HepG2 (cell line): ENCODE results near the gene NIN. TPM values are rescaled to one million over a fixed set of nuclear protein-coding genes. Genes with fewer than 3 reads are reported as not detected.

Source experiments
- ATAC-seq: fragments of 200-7000 bp; cut with Tn5 transposase; 3 replicates; pipeline ENCODE4 v1.9.1; 2020; ENCODE audit warnings: mild to moderate bottlenecking, moderate library complexity
- BruUV-seq: library from RNA; stranded (reverse); fragments of 400-500 nt; replicated peaks from 2 replicates; lab custom pipeline; 2021; lab: Mats Ljungman, UMichigan
- CTCF ChIA-PET: fragments of 300-600 bp; formaldehyde crosslinking; extraction: SDS; loops from one replicate; lab custom pipeline; 2021; ENCODE audit warnings: low total read pairs, inconsistent platforms, low intra/inter-chr PET ratio; lab: Yijun Ruan, JAX
- POLR2A ChIA-PET: fragments of 350-600 bp; sonication (Branson Sonifier 250); formaldehyde crosslinking; loops from one replicate; lab custom pipeline; 2020; ENCODE audit warnings: antibody characterized with exemption, inconsistent platforms; lab: Yijun Ruan, JAX
- DNase-seq: peaks from one replicate; pipeline ENCODE4 v3.0.0-alpha.2; 2015; ENCODE audit warnings: low spot score
- FAIRE-seq: peaks from 3 replicates; lab custom pipeline; 2011; peaks lifted over from hg19 to GRCh38; lab: Jason Lieb, UNC
- H2AFZ ChIP-seq: one replicate; pipeline ENCODE4 v1.6.1; 2011; ENCODE audit warnings: low read length, inconsistent platforms
- H3K27ac ChIP-seq: fragments of 300-600 bp; 3 replicates; pipeline ENCODE4 v1.8.0; 2011; ENCODE audit warnings: mixed run types, mild to moderate bottlenecking, mixed read lengths, low read length, inconsistent platforms; ENCODE audit not compliant: insufficient read depth; ENCODE audit errors: extremely low read length
- H3K27me3 ChIP-seq, 2 experiments: fragments of 200-600 bp in 1 of 2; 2 replicates in 1 of 2; 3 replicates in 1 of 2; pipeline versions ENCODE4 v1.6.0 to v1.8.0; 2011; ENCODE audit warnings: low read length in 2 of 2, mild to moderate bottlenecking in 2 of 2, moderate library complexity in 2 of 2, inconsistent platforms in 1 of 2; ENCODE audit not compliant: insufficient read depth in 2 of 2, control insufficient read depth in 1 of 2
- H3K36me3 ChIP-seq, 2 experiments: fragments of 200-600 bp in 1 of 2; replicated peaks in 1 of 2; 2 replicates in 1 of 2; 3 replicates in 1 of 2; pipeline versions ENCODE4 v1.5.1 to v1.8.0; 2011; ENCODE audit warnings: low read length in 2 of 2, inconsistent platforms in 1 of 2; ENCODE audit not compliant: insufficient read depth in 2 of 2, control insufficient read depth in 1 of 2
- H3K4me1 ChIP-seq: 2 replicates; pipeline ENCODE4 v1.5.1; 2012; ENCODE audit warnings: low read length, inconsistent platforms; ENCODE audit not compliant: insufficient read depth
- H3K4me2 ChIP-seq: 2 replicates; pipeline ENCODE4 v1.6.0; 2011; ENCODE audit warnings: low read depth, low read length, inconsistent platforms
- H3K4me3 ChIP-seq, 3 experiments: fragments of 200-600 bp in 1 of 3; sonication (generic), shearing (Covaris generic) in 1 of 3; replicated peaks in 1 of 3; 2 replicates each; pipeline ENCODE4 v1.5.1; 2011 to 2016; ENCODE audit warnings: low read length in 3 of 3, inconsistent platforms in 2 of 3, low read depth in 2 of 3, mild to moderate bottlenecking in 2 of 3, control low read depth in 1 of 3, mixed read lengths in 1 of 3; ENCODE audit not compliant: insufficient read depth in 1 of 3
- H3K79me2 ChIP-seq: one replicate; pipeline ENCODE4 v1.6.1; 2011; ENCODE audit warnings: low read length, inconsistent platforms; ENCODE audit not compliant: insufficient read depth
- H3K9ac ChIP-seq: 2 replicates; pipeline ENCODE4 v1.6.0; 2011; ENCODE audit warnings: mild to moderate bottlenecking, low read depth, low read length, inconsistent platforms; ENCODE audit not compliant: insufficient read depth
- H3K9me3 ChIP-seq: 2 replicates; pipeline ENCODE4 v1.5.1; 2012; ENCODE audit warnings: mild to moderate bottlenecking, low read length
- H4K20me1 ChIP-seq: 2 replicates; pipeline ENCODE4 v1.6.0; 2011; ENCODE audit warnings: inconsistent platforms, mild to moderate bottlenecking, low read length, moderate library complexity; ENCODE audit not compliant: insufficient read depth
- CENPX ChIP-seq: sonication (generic); formaldehyde crosslinking; IDR thresholded peaks from 2 replicates; pipeline ENCODE4 v1.9.0; 2021; ENCODE audit warnings: mild to moderate bottlenecking, missing genetic modification reagents, moderate library complexity
- GABPA ChIP-seq, 2 experiments: IDR thresholded peaks; 2 replicates each; pipeline ENCODE4 v1.6.1; 2011 to 2016; ENCODE audit warnings: low read depth in 2 of 2, low read length in 1 of 2, missing biosample characterization in 1 of 2, missing genetic modification characterization in 1 of 2
- HNRNPLL ChIP-seq: fragments of 200-400 bp; formaldehyde crosslinking; IDR thresholded peaks from 2 replicates; pipeline ENCODE4 v1.6.1; 2017; ENCODE audit warnings: mild to moderate bottlenecking, low read depth, low read length; ENCODE audit not compliant: poor library complexity, severe bottlenecking
- JUN ChIP-seq: sonication (generic); formaldehyde crosslinking; IDR thresholded peaks from 2 replicates; pipeline ENCODE4 v1.4.0; 2020; ENCODE audit warnings: mild to moderate bottlenecking, missing genetic modification reagents
- KLF12 ChIP-seq: sonication (generic); formaldehyde crosslinking; IDR thresholded peaks from 2 replicates; pipeline ENCODE4 v1.4.0; 2020; ENCODE audit warnings: missing genetic modification reagents, borderline replicate concordance
- TEF ChIP-seq: sonication (generic); formaldehyde crosslinking; IDR thresholded peaks from 2 replicates; pipeline ENCODE4 v1.5.0; 2020; ENCODE audit warnings: missing genetic modification reagents
- YY1 ChIP-seq: IDR thresholded peaks from 2 replicates; pipeline ENCODE4 v1.6.1; 2011; ENCODE audit warnings: low read length, low read depth, moderate library complexity, mild to moderate bottlenecking; ENCODE audit not compliant: insufficient read depth, insufficient replicate concordance
- ZNF337 ChIP-seq: sonication (generic); formaldehyde crosslinking; IDR thresholded peaks from 2 replicates; pipeline ENCODE4 v1.5.1; 2020; ENCODE audit warnings: missing genetic modification reagents, low read depth, mild to moderate bottlenecking, borderline replicate concordance
- ZNF350 ChIP-seq: sonication (generic); formaldehyde crosslinking; IDR thresholded peaks from 2 replicates; pipeline ENCODE4 v1.4.0; 2020; ENCODE audit warnings: mild to moderate bottlenecking, low read depth, missing genetic modification reagents, borderline replicate concordance
- ZNF484 ChIP-seq: sonication (generic); formaldehyde crosslinking; IDR thresholded peaks from 2 replicates; pipeline ENCODE4 v1.5.1; 2020; ENCODE audit warnings: mild to moderate bottlenecking, low read depth, missing genetic modification reagents, borderline replicate concordance
- ZNF800 ChIP-seq: sonication (generic); formaldehyde crosslinking; IDR thresholded peaks from 2 replicates; pipeline ENCODE4 v1.4.0; 2020; ENCODE audit warnings: missing genetic modification reagents
- WGBS: methylation state at CpG from one replicate; pipeline ENCODE4 v1.1.6; 2017; ENCODE audit warnings: low lambda C conversion rate; 5-methylcytosine and 5-hydroxymethylcytosine counted together
- in situ Hi-C: cut with HindIII; loops from 2 replicates; pipeline ENCODE4 v1.10.0; 2017; ENCODE audit warnings: low pct_unique_long_range_greater_than_20kb; ENCODE audit not compliant: extremely low pct_ligation_motif_present
- intact Hi-C: fragments of 100-400 bp; cut with micrococcal nuclease; formaldehyde crosslinking; loops from one replicate; pipeline ENCODE4 v1.10.0; 2022; ENCODE audit not compliant: unreplicated experiment
- polyA plus RNA-seq, 8 experiments: library from polyadenylated mRNA; depleted of rRNA in 3 of 8; stranded (reverse) in 7 of 8; unstranded in 1 of 8; fragments of >200 nt; fragmentation: Illumina TruSeq in 4 of 8; extraction: Trizol in 4 of 8; gene quantifications; 2 replicates each; pipeline versions ENCODE4 v1.2.1 to v1.2.3, GENCODE V29; 2011 to 2016; ENCODE audit warnings: low read depth in 4 of 8, missing spikeins in 1 of 8, mixed read lengths in 1 of 8; ENCODE audit not compliant: insufficient read depth in 1 of 8
- total RNA-seq, 5 experiments: library from RNA; depleted of rRNA; stranded (reverse); fragments of >200 nt; fragmentation: Illumina TruSeq; extraction: Trizol; gene quantifications; 2 replicates each; pipeline ENCODE4 v1.2.3, GENCODE V29; 2016; ENCODE audit warnings: low read depth in 1 of 5
- TF ChIP-seq, protein P1 (sequence below): sonication (generic); formaldehyde crosslinking; IDR thresholded peaks from 2 replicates; pipeline ENCODE4 v1.4.0; 2020; ENCODE audit warnings: mild to moderate bottlenecking, missing genetic modification reagents

NIN gene
- total and polyA plus RNA-seq, 2 of the 13 experiments (the other 11 are each of a cell fraction or from before 2014, with no cell fraction given) = 2.8 to 9.7 TPM

DNA sequence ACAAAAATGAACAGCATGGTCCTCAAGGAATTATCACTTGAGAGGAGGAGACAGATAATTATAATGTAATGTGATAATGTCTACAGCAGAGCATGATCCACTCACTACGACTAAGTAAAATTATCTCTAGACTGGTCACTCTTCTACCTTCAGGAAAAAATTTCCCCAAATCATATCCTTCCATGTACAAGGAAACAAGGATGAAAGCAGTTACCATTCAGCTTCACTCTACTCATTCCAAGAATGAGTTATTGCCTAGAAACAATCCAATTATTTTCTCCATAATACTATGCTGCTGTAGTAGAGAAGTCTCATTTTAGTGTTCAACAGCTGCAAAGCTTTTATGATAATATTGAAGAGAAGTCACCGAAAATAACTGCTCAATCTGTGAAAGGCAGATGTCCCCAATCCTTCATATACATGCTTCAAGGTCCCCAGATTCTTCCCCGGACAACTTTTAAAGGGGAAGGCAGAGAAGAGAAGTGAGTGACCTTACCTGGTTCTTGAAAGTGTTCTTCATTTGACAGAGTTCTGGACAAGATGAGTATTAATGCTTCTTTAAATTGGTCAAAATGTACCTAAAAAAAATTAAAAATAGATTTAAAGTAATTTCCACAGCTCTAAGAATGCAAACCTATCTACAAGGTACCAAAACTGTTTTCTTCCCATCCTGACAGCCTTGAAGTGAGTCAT, 24.6 kb downstream of the NIN start (continued):
- TF ChIP-seq TEF = no peak
- TF ChIP-seq ZNF337 (CRISPR knock-in tag) = no peak
- no peak for TF ChIP-seq JUN (CRISPR knock-in tag)
- TF ChIP-seq ZNF350 (CRISPR knock-in tag) = no peak

- DNase-seq (no peak), ATAC-seq (no peak), FAIRE-seq (no peak)
- 92% methylated on average over 3 of the region's 3 CpGs for WGBS
- Histone ChIP-seq H3K9ac (no peak overlapping the region), H3K27me3 (no peaks in the 10 kb centered on the region), H3K27ac (no peak overlapping the region), H3K4me3 (no peak overlapping the region), H2AFZ (no peak overlapping the region), H3K36me3 (no peaks in the 10 kb centered on the region; a peak in 1 of 5 replicates), H3K4me1 (no peaks in the 10 kb centered on the region), H3K79me2 (no peaks in the 10 kb centered on the region), H3K9me3 (no peaks in the 10 kb centered on the region), H4K20me1 (no peaks in the 10 kb centered on the region), H3K4me2 (no peak overlapping the region)
- CTCF ChIA-PET = no interaction called here
- no TSS peak for BruUV-seq
- intact Hi-C loops = no loop called here
- POLR2A ChIA-PET = no interaction called here
- in situ Hi-C loops = no loop called here
- TF ChIP-seq CENPX (CRISPR knock-in tag) (no peak), KLF12 (no peak), HNRNPLL (no peak), GABPA (IDR thresholded peaks at IDR 0.05; ENCODE audit: low read depth, low read length) (no peak), GABPA (CRISPR knock-in tag; IDR thresholded peaks at IDR 0.05; ENCODE audit: low read depth) (no peak), YY1 (no peak), ZNF484 (CRISPR knock-in tag) (no peak), ZNF800 (CRISPR knock-in tag) (no peak)
- TF ChIP-seq, protein P1, sequence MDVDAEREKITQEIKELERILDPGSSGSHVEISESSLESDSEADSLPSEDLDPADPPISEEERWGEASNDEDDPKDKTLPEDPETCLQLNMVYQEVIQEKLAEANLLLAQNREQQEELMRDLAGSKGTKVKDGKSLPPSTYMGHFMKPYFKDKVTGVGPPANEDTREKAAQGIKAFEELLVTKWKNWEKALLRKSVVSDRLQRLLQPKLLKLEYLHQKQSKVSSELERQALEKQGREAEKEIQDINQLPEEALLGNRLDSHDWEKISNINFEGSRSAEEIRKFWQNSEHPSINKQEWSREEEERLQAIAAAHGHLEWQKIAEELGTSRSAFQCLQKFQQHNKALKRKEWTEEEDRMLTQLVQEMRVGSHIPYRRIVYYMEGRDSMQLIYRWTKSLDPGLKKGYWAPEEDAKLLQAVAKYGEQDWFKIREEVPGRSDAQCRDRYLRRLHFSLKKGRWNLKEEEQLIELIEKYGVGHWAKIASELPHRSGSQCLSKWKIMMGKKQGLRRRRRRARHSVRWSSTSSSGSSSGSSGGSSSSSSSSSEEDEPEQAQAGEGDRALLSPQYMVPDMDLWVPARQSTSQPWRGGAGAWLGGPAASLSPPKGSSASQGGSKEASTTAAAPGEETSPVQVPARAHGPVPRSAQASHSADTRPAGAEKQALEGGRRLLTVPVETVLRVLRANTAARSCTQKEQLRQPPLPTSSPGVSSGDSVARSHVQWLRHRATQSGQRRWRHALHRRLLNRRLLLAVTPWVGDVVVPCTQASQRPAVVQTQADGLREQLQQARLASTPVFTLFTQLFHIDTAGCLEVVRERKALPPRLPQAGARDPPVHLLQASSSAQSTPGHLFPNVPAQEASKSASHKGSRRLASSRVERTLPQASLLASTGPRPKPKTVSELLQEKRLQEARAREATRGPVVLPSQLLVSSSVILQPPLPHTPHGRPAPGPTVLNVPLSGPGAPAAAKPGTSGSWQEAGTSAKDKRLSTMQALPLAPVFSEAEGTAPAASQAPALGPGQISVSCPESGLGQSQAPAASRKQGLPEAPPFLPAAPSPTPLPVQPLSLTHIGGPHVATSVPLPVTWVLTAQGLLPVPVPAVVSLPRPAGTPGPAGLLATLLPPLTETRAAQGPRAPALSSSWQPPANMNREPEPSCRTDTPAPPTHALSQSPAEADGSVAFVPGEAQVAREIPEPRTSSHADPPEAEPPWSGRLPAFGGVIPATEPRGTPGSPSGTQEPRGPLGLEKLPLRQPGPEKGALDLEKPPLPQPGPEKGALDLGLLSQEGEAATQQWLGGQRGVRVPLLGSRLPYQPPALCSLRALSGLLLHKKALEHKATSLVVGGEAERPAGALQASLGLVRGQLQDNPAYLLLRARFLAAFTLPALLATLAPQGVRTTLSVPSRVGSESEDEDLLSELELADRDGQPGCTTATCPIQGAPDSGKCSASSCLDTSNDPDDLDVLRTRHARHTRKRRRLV = no peak
Observed at GRCh38 chr14:50805396-50805795, 25.6 kb downstream of the NIN start.
